ENCODE results near the gene ZPLD1. TPM values are rescaled to one million over a fixed set of nuclear protein-coding genes. Genes with fewer than 3 reads are reported as not detected.

Gene ZPLD1
- not detected for total RNA-seq
- under 1 TPM in 1 of 2 donors, not detected in 1; 0.04 TPM for polyA plus RNA-seq
- long read RNA-seq, donor 1: 0 reads
- long read RNA-seq, donor 2: 0 reads
- long read RNA-seq, donor 3: 0 reads

- Histone ChIP-seq H3K27ac (no peak within 1 kb of the TSS), H3K4me1 (no peaks in the 10 kb centered on the region), H3K27me3 (no peaks in the 10 kb centered on the region), H3K9me3 (no peaks in the 10 kb centered on the region), H3K4me3 (no peak within 1 kb of the TSS), H3K36me3 (no peaks in the 10 kb centered on the region)
- no peak for TF ChIP-seq CTCF (IDR thresholded peaks at IDR 0.05)
- DNase-seq (no peak), ATAC-seq (no peak)
- intact Hi-C loops (cut with DNase I): no loop called here
Observed at GRCh38 chr3:102434715-102435114, at the start of gene ZPLD1. ZPLD1 (plus strand) TSS chr3:102435015; CDS start chr3:102438488, 3,473 bp downstream.

- Histone ChIP-seq H3K9me3 (peaks cover 0 to 3% (median 0%) of the 10 kb centered on the region in 11 donors), H3K27ac (no peak overlapping the region), H3K4me3 (no peak overlapping the region), H3K4me1 (no peaks in the 10 kb centered on the region), H3K36me3 (no peaks in the 10 kb centered on the region), H3K27me3 (no peaks in the 10 kb centered on the region)
- no peak for ATAC-seq
- WGBS, 2 donors: 69 to 72% methylated on average over 7 of the region's 7 CpGs
- intact Hi-C loops (cut with DNase I): no loop called here
- TF ChIP-seq CTCF (IDR thresholded peaks at IDR 0.05): no peak
- DNase-seq: no peak
Observed at GRCh38 chr3:102390171-102390864, 44.5 kb upstream of the ZPLD1 start.

- Histone ChIP-seq H3K27ac (no peak overlapping the region), H3K36me3 (no peaks in the 10 kb centered on the region), H3K9me3 (peaks cover 0 to 6% (median 0%) of the 10 kb centered on the region in 11 donors), H3K27me3 (no peaks in the 10 kb centered on the region), H3K4me3 (no peak overlapping the region), H3K4me1 (no peaks in the 10 kb centered on the region)
- WGBS, 2 donors: 65 to 83% methylated on average over 1 of the region's 1 CpG
- intact Hi-C loops (cut with DNase I): no loop called here
- no peak for ATAC-seq
- no peak for TF ChIP-seq CTCF (IDR thresholded peaks at IDR 0.05)
- no peak for DNase-seq
Observed at GRCh38 chr3:102390916-102391315, 43.9 kb upstream of the ZPLD1 start.

GRCh38 chr3:102391491-102391890 is 43.3 kb upstream of the ZPLD1 start:
- H3K4me1 ChIP-seq: no peaks in the 10 kb centered on the region
- H3K27ac ChIP-seq: no peak overlapping the region
- TF ChIP-seq CTCF (IDR thresholded peaks at IDR 0.05): no peak
- no peaks in the 10 kb centered on the region for H3K36me3 ChIP-seq
- no peak for ATAC-seq
- H3K9me3 ChIP-seq: peaks cover 0 to 6% (median 0%) of the 10 kb centered on the region in 11 donors
- H3K27me3 ChIP-seq: no peaks in the 10 kb centered on the region
- intact Hi-C loops (cut with DNase I): no loop called here
- 69% methylated on average over 2 of the region's 2 CpGs for WGBS, 2 donors
- no peak for DNase-seq
- H3K4me3 ChIP-seq: no peak overlapping the region

Data from heart right ventricle (tissue), 16 donors.